Astrocyte of the cerebellum (primary cell): ENCODE data around the gene KIAA0930.

ENCODE experiments used
- DNase-seq: peaks from one replicate; pipeline ENCODE4 v3.0.0-alpha.2; 2011; ENCODE audit warnings: low read depth
- H3K4me3 ChIP-seq: 2 replicates; pipeline ENCODE4 v1.5.1; 2011; ENCODE audit warnings: mild to moderate bottlenecking, low read depth, low read length, moderate library complexity
- in situ Hi-C: cut with HindIII; loops from 2 replicates; pipeline ENCODE4 v1.10.0; 2017; ENCODE audit warnings: low sequenced_read_pairs
- TF ChIP-seq, protein P1 (sequence below): IDR thresholded peaks from 2 replicates; pipeline ENCODE4 v1.5.1; 2012; ENCODE audit warnings: low read length, low read depth, moderate library complexity, mild to moderate bottlenecking; ENCODE audit errors: missing control alignments

KIAA0930 gene

DNA sequence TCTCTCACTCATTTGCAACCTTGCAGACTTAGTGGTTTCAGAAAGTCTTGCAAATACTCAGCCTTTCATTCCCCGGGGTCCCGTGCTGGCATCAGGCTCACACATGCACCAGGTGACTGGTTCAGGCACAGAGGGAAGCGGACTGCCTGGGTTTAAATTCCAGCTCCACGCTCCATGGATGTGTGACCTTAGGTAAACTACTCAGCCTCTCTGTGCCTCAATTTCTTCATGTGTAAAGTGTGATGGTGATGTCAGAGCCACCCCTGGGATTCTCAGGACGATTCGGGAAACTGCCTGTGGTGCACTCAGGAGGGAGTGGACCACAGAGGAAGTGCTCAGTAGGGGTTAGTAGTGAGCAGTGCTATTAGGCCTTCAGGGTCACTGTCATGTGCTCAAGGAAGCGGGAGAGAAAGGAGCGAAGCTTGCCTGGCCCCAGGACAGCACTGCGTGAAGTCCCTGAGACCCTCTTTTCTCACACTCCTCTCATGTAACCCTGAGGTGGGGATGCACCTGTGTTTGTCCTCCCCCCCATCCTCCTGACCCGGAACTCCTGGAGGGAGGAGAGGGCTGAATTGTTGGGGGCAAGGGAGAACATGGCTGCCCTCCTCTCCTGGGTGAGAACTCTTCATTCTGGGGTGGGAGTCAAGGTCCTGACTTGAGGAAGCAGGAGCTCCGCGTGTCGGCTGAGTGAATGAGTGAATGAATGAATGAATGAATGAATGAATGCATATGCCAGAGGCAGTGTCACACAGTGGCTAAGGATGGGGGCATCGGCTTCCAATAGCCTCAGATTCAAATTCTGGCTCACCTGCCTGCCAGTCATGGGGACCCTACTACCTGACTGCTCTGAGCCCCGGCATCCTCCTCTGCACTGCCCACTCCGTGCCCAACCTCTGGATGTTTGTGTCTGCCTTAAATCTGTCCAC lies 29.7 kb upstream of the KIAA0930 start:
- in situ Hi-C loops: loop anchor here (5.0 kb wide), 3 partner anchors 62 to 282 kb away; no protein-coding TSS in a partner anchor
- H3K4me3 ChIP-seq: no peak overlapping the region
- TF ChIP-seq, protein P1, sequence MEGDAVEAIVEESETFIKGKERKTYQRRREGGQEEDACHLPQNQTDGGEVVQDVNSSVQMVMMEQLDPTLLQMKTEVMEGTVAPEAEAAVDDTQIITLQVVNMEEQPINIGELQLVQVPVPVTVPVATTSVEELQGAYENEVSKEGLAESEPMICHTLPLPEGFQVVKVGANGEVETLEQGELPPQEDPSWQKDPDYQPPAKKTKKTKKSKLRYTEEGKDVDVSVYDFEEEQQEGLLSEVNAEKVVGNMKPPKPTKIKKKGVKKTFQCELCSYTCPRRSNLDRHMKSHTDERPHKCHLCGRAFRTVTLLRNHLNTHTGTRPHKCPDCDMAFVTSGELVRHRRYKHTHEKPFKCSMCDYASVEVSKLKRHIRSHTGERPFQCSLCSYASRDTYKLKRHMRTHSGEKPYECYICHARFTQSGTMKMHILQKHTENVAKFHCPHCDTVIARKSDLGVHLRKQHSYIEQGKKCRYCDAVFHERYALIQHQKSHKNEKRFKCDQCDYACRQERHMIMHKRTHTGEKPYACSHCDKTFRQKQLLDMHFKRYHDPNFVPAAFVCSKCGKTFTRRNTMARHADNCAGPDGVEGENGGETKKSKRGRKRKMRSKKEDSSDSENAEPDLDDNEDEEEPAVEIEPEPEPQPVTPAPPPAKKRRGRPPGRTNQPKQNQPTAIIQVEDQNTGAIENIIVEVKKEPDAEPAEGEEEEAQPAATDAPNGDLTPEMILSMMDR: no peak
- no peak for DNase-seq

DNA sequence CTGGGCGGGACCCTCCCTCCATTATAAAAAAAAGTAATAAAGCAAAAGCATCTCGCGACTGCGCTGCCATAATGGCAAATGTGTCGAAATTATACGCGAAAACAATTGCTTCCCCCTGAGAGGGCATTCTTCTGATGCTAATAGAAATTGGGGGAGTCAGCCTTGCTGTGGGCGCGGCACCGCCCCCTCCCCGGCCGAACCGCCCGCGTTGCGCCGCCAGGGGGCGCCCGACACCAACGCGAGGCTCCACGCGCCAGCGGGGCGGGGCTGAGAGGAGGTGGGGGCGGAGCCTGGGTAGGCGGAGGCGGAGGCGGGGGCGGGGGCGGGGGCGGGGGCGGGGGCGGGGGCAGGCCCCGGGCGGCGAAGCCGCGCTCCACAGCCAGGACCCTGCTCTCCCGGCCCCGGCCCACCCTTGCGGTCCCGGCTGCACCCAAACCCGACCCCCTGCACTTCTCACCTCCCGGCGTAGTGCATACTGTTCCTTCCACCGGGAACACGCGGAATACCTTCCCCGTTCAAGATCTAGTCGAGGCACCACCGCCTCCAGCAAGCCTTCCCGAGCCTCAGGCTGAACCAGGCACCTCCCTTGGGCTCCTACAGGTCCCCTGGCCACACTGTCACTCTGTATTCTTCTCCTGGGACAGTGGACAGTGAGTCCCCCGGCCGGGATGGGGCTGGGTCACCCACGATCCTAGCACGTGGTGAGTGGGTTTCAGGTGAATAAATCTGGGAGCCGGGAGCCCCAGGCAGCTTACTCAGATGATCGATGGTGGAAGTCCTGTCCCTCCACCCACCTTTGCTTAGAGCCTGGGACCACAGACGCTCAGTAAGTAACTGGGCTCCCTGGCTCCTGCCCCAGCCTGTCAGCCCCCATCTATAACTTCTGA lies 28.5 kb upstream of the KIAA0930 start:
- no peak for DNase-seq
- H3K4me3 ChIP-seq: peak overlapping the region; percentile 56
- in situ Hi-C loops: no loop called here
- TF ChIP-seq, protein P1: peak; percentile 76

DNA sequence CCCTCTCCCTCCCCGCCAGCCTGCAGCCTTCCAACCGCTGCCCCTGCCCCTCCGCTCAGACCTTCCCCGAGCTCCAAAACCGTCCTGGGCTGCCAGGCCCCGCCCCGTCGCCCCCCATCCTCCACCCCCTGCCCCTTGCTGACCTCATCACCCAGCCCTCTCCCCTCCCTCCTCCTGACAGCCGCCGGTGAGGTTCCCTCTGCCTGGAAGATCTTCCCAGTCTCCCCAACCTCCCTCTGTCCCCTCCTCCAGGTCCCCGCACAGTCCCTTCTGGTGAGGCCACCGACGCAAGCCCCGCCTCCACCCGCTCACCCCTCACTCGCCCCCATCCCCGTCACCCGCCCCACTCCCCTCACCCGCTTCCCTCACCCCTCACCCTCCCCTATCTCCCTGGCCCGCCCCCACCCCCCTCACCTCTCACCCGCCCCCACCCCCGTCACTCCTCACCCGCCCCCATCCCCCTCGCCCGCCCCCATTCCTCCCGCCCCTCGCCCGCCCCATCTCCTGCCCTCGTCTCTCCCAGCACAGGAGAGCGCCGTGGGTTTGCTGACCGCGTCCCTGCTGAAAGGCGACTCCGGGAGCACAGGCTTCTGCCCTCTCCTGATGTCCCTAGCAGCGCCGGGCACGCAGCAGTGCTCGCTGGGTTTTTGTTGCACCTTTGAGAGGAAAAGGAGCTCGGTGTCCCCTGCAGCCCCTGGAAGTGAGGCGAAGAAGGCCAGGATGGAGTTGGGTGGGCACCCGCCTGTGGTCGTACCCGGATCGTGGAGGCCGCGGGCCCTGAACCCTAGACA lies 27.7 kb upstream of the KIAA0930 start:
- in situ Hi-C loops: no loop called here
- TF ChIP-seq, protein P1: no peak
- DNase-seq: no peak
- peak overlapping the region; percentile 56 for H3K4me3 ChIP-seq

DNA sequence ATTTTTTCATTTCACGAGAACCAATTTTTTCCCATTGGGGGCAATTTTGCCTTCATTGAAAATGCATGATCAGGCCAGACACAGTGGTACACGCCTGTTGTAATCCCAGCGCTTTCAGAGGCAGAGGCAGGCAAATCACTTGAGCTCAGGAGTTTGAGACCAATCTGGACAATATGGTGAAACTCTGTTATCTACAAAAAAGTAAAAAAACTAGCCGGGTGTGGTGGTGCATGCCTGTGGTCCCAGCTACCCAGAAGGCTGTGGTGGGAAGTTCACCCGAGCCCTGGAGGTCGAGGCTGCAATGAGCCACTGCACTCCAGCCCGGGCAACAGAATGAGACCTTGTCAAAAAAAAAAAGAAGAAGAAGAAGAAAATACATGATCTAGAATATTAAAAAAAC lies 24.8 kb upstream of the KIAA0930 start:
- TF ChIP-seq, protein P1: no peak
- no peak for DNase-seq
- in situ Hi-C loops: no loop called here
- H3K4me3 ChIP-seq: no peak overlapping the region

DNA sequence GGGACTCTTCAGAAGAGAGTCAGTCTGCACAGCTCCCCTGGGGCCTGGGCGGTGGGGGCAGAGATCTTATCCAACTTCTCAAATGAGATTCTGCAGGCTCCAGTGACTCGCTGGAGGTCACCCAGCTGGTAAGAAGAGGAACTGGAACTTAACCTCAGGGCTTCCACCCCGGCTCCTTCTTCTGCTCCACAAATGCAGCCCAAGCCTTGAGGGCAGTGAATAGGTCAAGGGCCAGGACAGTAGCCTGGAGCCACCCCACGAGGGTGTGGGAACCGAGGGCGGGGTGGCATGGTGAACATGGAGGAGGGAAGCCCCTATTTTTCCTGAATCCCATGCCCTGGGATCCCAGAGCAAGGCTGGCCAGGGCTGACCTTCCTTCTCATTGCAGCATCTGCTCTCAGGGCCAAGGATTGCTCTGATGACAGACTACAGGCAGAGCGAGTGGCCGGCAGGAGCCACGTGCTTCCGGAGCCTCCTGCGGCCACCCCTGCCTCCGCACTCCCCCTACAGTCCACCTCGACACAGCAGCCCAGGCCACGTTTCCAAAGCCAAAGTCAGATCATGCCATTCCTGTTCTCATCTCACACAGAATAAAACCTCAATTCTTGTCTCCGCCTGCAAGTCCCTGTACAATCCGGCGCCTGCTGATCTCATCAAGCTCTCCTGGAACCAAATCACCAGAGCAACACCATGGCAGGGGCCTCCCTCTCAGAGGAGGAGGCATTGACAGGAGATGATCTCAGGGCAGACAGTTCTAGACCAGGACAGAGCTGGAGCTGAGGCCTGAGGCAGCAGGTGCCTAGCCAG lies 23.0 kb upstream of the KIAA0930 start:
- no peak overlapping the region for H3K4me3 ChIP-seq
- in situ Hi-C loops: no loop called here
- TF ChIP-seq, protein P1: peak; percentile 86
- DNase-seq: no peak
